Neural progenitor cell (in vitro differentiated cells): Measurements from ENCODE around the gene PEPD.

Experiments used
- CTCF ChIP-seq: fragments of 200-600 bp; sonication (generic); IDR thresholded peaks from 2 replicates; pipeline ENCODE4 v1.5.1; 2017; ENCODE audit warnings: antibody characterized with exemption, mild to moderate bottlenecking
- EZH2 ChIP-seq: fragments of 200-600 bp; sonication (generic); IDR thresholded peaks from 2 replicates; pipeline ENCODE4 v1.6.1; 2017; ENCODE audit warnings: antibody characterized with exemption, mild to moderate bottlenecking, moderate library complexity
- EZH2phosphoT487 ChIP-seq: fragments of 200-600 bp; sonication (generic); IDR thresholded peaks from 2 replicates; pipeline ENCODE4 v1.6.1; 2017; ENCODE audit warnings: antibody characterized with exemption

- no peak for TF ChIP-seq CTCF
- no peak for TF ChIP-seq EZH2
- TF ChIP-seq EZH2phosphoT487 = no peak
Observed at GRCh38 chr19:33467851-33468250, 53.7 kb downstream of the PEPD start.
